HG03064 (cell line): Measurements from ENCODE around the gene STK35.
"Not testable (repeated sequence)": the region's sequence is repeated elsewhere in the genome, so short reads cannot be mapped to it uniquely, and the experiment has no call there.

Experiments
- ATAC-seq: cut with Tn5 transposase; IDR thresholded peaks from one replicate; pipeline ENCODE4 v1.9.1; 2021; ENCODE audit warnings: low read depth; ENCODE audit not compliant: unreplicated experiment

STK35 gene

GRCh38 chr20:2156224-2156623 lies 54.6 kb downstream of the STK35 start:
- ATAC-seq, result no peak

GRCh38 chr20:2156666-2157624 lies 55.3 kb downstream of the STK35 start:
- no peak for ATAC-seq

- ATAC-seq, result no peak
Measured at GRCh38 chr20:2162125-2162822, 60.6 kb downstream of the STK35 start.

- ATAC-seq, result no peak
Measured at GRCh38 chr20:2162823-2163166, 61.2 kb downstream of the STK35 start.

GRCh38 chr20:2163312-2163711 lies 61.7 kb downstream of the STK35 start:
- ATAC-seq, result no peak

- ATAC-seq, result no peak
Measured at GRCh38 chr20:2163757-2164156, 62.1 kb downstream of the STK35 start.

- no peak for ATAC-seq
Measured at GRCh38 chr20:2164421-2164820, 62.8 kb downstream of the STK35 start.

- ATAC-seq, result no peak
Measured at GRCh38 chr20:2164966-2165365, 63.3 kb downstream of the STK35 start.

GRCh38 chr20:2165871-2166270 lies 64.2 kb downstream of the STK35 start:
- no peak for ATAC-seq

GRCh38 chr20:2167112-2167511 lies 65.5 kb downstream of the STK35 start:
- ATAC-seq, result no peak

- ATAC-seq, result no peak
Measured at GRCh38 chr20:2168946-2169345, 67.3 kb downstream of the STK35 start.

GRCh38 chr20:2169456-2170088 lies 67.9 kb downstream of the STK35 start:
- no peak for ATAC-seq

GRCh38 chr20:2170404-2170803 lies 68.8 kb downstream of the STK35 start:
- ATAC-seq, result no peak

GRCh38 chr20:2171266-2171790 lies 69.7 kb downstream of the STK35 start:
- ATAC-seq, result no peak

- not testable (repeated sequence) for ATAC-seq
Measured at GRCh38 chr20:2171840-2172239, 70.2 kb downstream of the STK35 start.

- ATAC-seq, result no peak
Measured at GRCh38 chr20:2172305-2173175, 70.9 kb downstream of the STK35 start.

GRCh38 chr20:2173186-2173585 lies 71.6 kb downstream of the STK35 start:
- no peak for ATAC-seq

GRCh38 chr20:2174067-2174466 lies 72.4 kb downstream of the STK35 start:
- no peak for ATAC-seq

GRCh38 chr20:2176946-2177345 lies 75.3 kb downstream of the STK35 start:
- ATAC-seq, result no peak
